NCI-H2196 (cell line): ENCODE data around the gene HOMER1.

Source experiments
- DNase-seq: peaks from one replicate; lab custom pipeline; 2025; ENCODE audit not compliant: unreplicated experiment; lab: John Stamatoyannopoulos, UW

Gene HOMER1

GRCh38 chr5:79490323-79490936 is 23.5 kb downstream of the HOMER1 start:
- DNase-seq: no peak

DNA sequence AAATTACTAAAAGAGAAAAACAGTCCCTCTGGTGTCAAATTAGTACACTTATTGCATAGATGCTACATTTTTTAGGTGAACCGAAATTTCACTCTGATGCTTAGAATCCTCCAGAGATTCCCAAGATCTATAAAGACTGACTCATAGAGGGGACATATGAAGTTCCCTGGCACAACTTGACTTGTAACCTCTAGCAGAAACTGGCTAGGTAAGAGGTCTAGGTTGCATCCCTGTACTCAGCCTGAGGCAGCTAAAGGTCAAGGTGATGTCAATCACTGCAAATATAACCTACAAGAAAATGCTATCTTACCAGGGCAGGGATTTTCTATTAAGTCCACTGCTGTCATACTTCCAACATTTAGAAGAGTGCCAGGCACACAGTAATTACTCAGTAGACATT is 24.2 kb downstream of the HOMER1 start:
- DNase-seq: no peak

GRCh38 chr5:79488775-79489174 is 25.2 kb downstream of the HOMER1 start:
- DNase-seq: no peak

DNA sequence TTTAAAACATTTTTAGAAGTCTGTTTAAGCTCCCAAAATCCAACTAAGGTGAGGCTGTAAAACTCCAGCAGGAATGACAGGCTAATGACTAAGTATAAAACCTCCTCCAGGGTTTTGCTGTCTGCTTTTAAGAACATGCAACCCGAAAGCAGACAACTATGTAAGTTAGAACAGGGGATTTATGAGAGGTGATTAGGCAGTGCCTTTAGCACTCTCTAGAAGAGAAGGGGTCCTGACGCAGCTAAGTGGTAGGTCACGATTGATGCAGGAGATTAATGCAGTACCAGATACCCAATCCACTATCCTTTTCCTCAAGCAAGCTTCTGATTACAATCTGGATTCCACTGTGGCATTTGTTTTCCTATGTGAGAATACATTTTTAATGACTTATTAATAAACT is 25.9 kb downstream of the HOMER1 start:
- no peak for DNase-seq

DNA sequence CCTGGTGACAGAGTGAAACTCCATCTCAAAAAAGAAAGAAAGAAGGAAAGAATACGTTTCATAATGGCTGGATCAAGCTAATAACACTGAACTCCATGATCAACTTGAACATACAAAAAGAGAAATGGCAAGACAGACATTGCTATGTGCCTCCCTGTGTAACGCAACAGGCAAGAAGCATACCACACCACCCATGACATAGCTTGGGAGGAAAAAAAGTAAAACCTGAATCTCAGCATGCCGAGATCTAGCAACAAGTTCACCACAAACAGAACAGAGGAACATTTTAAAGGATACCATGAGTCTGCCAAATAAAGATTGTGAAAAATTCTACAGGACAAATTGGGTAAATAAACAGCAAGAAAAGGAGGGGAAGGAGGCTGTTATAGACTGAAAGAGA is 26.7 kb downstream of the HOMER1 start:
- DNase-seq: no peak

DNA sequence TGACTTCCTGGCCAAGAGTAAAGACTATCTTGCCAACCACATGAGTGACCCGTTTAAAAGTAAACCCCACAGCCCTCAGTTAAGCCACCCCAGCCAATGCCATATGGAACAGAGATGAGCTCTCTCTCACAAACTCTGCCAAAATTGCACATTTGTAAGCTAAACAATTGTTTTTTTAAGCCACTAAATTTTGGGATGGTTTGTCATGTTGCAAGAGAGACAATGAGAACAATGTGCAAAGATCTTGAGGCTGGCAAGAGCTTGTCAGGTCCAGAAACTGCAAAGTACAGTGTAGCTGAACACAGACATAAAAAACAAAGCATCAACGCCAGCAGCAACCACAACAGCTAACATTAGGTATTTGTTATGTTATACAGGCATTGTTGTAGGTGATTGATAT is 27.8 kb downstream of the HOMER1 start:
- DNase-seq: no peak

DNA sequence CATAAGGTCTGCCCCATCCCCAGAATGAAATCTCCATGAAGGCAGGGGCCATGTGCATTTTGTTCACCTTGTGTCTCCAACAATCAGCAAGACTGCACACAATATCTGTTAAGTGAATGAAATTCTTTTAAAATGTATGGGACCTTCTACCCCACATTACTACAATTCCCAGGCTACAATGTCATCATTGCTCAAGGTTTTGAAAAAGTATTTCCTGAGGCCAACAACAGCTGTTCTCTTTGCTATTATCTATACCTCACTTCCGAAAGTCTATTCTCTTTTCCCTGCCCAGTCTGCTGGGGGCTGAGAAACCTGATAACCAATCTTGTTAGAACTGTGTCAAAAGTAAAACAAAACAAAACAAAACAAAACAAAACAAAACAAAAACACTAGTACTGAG is 29.2 kb downstream of the HOMER1 start:
- no peak for DNase-seq

GRCh38 chr5:79481574-79481973 is 32.4 kb downstream of the HOMER1 start:
- no peak for DNase-seq

GRCh38 chr5:79480991-79481390 is 32.9 kb downstream of the HOMER1 start:
- DNase-seq: no peak

GRCh38 chr5:79475152-79475466 is 38.8 kb downstream of the HOMER1 start:
- no peak for DNase-seq

- no peak for DNase-seq
These were observed 39.4 kb downstream of the HOMER1 start for GRCh38 chr5:79474367-79475151.

GRCh38 chr5:79471556-79471955 is 42.4 kb downstream of the HOMER1 start:
- DNase-seq: no peak

- peak; percentile 3 for DNase-seq
These were observed 49.1 kb downstream of the HOMER1 start for GRCh38 chr5:79464695-79465332.

- no peak for DNase-seq
These were observed 49.7 kb downstream of the HOMER1 start for GRCh38 chr5:79464278-79464677.

GRCh38 chr5:79459626-79460025 is 54.3 kb downstream of the HOMER1 start:
- DNase-seq: no peak

DNA sequence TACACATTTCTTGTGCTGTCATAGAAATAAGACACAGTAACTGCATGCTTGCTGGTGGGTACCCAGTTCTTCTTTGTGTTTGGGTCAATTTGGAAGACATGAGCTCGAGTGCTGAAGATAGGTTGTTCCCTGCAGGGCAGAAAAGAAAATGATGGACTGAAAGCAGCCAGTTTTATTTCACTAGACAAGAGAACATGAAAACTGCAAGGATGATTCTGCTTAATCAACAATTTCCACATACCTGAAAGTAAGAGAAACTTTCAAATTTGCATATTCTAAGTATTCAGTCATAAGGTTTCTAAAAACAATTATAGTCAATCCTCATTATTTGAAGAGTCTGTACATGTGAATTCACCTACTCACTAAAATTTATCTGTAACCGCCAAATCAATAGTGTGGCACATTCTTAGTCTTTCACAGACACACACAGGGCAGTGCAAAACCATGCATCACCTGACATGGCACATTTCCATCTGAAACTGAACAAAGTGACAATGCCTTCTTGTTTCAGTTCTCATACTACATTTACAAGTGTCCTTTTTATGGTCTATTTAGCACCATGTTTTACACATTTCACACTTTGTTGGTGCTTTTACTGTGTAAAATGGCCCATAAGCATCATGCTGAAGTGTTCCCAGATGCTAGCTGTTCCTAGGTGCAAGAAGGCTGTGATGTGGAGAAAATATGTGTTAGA is 56.9 kb downstream of the HOMER1 start:
- DNase-seq: no peak

GRCh38 chr5:79456400-79456799 is 57.5 kb downstream of the HOMER1 start:
- DNase-seq: no peak

DNA sequence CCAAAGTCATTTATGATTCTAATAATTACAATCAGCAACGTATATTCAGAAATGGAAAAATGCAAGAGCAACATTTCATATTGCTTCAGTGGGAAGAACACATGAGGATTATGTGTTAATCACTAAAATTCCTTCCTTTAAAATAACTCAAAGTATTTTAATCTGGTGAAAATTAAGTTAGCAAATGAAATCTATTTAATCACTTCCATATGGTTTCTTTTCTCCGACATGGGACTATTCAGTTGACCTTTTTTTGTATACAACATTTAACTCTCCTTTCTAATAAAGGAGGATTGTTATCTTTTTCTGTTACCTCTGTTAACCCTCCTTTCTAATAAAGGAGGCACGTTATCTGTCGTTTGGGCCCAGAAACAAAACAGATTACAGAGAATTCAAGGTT is 59.9 kb downstream of the HOMER1 start:
- DNase-seq: no peak

GRCh38 chr5:79448336-79448735 is 65.6 kb downstream of the HOMER1 start:
- DNase-seq: no peak

DNA sequence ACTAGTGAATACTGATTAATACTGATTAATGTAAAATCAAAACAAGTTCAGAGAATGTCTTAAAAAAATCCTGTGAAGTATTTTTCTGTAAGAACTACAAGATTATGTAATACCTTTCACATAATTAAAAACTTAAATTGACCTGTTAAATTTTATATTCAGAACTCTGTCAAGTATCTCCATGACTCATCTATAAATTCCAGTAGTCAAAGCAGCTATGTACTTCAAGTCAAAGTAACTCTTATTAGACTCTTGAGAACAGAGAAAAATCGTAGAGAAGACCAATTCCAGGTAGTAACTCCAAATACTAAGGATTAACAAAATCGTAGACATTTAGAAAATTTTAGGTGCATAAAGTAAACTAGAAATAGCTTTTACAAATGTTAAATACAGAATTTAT is 77.1 kb downstream of the HOMER1 start:
- no peak for DNase-seq

DNA sequence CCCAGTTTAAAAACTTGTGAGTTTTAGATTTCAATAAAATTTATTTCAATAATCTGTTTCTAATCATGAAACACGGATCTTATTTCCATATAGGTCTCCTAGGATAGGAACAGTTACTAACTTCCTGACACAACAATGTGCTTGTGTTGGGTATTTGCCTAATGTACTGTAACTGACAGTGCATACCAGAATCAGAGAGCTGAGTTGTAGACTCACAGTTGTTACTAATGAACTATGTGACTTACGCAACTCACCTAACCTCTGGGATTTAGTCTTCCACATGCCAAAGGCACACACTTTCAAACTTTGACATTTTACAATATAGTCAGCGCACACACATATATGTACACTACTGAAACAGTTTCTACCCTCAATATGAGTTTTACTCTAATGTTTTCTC is 77.7 kb downstream of the HOMER1 start:
- DNase-seq: no peak

DNA sequence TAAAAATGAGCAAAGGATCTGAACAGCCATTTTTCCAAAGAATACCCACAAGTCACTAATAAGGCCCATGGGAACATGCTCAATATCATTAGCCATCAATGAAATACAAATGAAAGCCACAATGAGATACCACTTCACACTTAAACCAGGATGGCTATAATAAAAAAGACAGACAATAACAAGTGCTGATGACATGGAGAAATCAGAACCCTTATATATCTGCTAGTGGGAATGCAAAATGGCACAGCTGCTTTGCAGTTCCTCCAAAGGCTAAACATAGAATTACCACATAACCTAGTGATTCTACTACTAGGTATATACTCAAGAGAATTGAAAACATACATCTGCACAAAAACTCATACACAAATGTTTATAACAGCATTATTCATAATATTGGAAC is 83.7 kb downstream of the HOMER1 start:
- no peak for DNase-seq
